Ovary (tissue), 3 donors: Measurements from ENCODE around the gene BAZ1A.
A peak's percentile ranks its signal among the peaks of the same experiment; 100 is the strongest.

ENCODE experiments used
- CTCF ChIP-seq, 3 donors: fragments of 450-650 bp in 2 of 3; fragments of 200-600 bp in 1 of 3; IDR thresholded peaks; one replicate each; pipeline versions ENCODE4 v1.5.1 to v1.8.0; 2016 to 2022; ENCODE audit warnings: antibody characterized with exemption in 3 of 3, mild to moderate bottlenecking in 1 of 3
- EP300 ChIP-seq: sonication (generic); formaldehyde crosslinking; IDR thresholded peaks from one replicate; pipeline ENCODE4 v1.6.1; 2017; ENCODE audit warnings: antibody characterized with exemption
- POLR2A ChIP-seq: fragments of 450-650 bp; IDR thresholded peaks from one replicate; pipeline ENCODE4 v1.6.1; 2017; ENCODE audit warnings: antibody characterized with exemption, mild to moderate bottlenecking, moderate library complexity
- donor health status: DM: no; HTN: no; CAD: no.

GRCh38 chr14:34722723-34723545 is 152.2 kb downstream of the BAZ1A start:
- no peak for TF ChIP-seq POLR2A
- peak; percentile 43 to 81 (median 81) for TF ChIP-seq CTCF (IDR thresholded peaks at IDR 0.05)
- TF ChIP-seq EP300 = no peak
